GM19193 (cell line): ENCODE data around the gene SMC5.

Source experiments
- POLR2A ChIP-seq: IDR thresholded peaks from 4 replicates; pipeline ENCODE4 v1.6.1; 2011; ENCODE audit not compliant: insufficient read depth, insufficient read length; ENCODE audit errors: extremely low read depth

Gene SMC5

GRCh38 chr9:70258692-70259511 lies at the start of gene SMC5:
Gene SMC5, plus strand, starts transcription at chr9:70258978. Its CDS starts 101 bp downstream, at chr9:70259079.
- peak; percentile 96 for TF ChIP-seq POLR2A

GRCh38 chr9:70217029-70217428 lies 41.7 kb upstream of the SMC5 start:
- no peak for TF ChIP-seq POLR2A

GRCh38 chr9:70218767-70219166 lies 40.0 kb upstream of the SMC5 start:
- TF ChIP-seq POLR2A: no peak

- no peak for TF ChIP-seq POLR2A
Measured at GRCh38 chr9:70220216-70220615, 38.6 kb upstream of the SMC5 start.

- no peak for TF ChIP-seq POLR2A
Measured at GRCh38 chr9:70222354-70222753, 36.4 kb upstream of the SMC5 start.

- TF ChIP-seq POLR2A: no peak
Measured at GRCh38 chr9:70228118-70228517, 30.7 kb upstream of the SMC5 start.

- TF ChIP-seq POLR2A: no peak
Measured at GRCh38 chr9:70228611-70229010, 30.2 kb upstream of the SMC5 start.

- no peak for TF ChIP-seq POLR2A
Measured at GRCh38 chr9:70229026-70229425, 29.8 kb upstream of the SMC5 start.

- no peak for TF ChIP-seq POLR2A
Measured at GRCh38 chr9:70229579-70229978, 29.2 kb upstream of the SMC5 start.

GRCh38 chr9:70232476-70232875 lies 26.3 kb upstream of the SMC5 start:
- no peak for TF ChIP-seq POLR2A

- no peak for TF ChIP-seq POLR2A
Measured at GRCh38 chr9:70250221-70250620, 8.6 kb upstream of the SMC5 start.

GRCh38 chr9:70255486-70255885 lies 3.3 kb upstream of the SMC5 start:
- no peak for TF ChIP-seq POLR2A

- TF ChIP-seq POLR2A: no peak
Measured at GRCh38 chr9:70256123-70256551, 2.6 kb upstream of the SMC5 start.

GRCh38 chr9:70257502-70257901 lies 1.3 kb upstream of the SMC5 start:
- TF ChIP-seq POLR2A: no peak

- TF ChIP-seq POLR2A: no peak
Measured at GRCh38 chr9:70257991-70258691, 637 bp upstream of the SMC5 start.

GRCh38 chr9:70259512-70259802 lies 679 bp downstream of the SMC5 start:
- no peak for TF ChIP-seq POLR2A
